ENCODE measurements around the gene SLC10A7.
A peak's percentile ranks its signal among the peaks of the same experiment; 100 is the strongest.

The SLC10A7 gene

GRCh38 chr4:146269228-146269653 lies 252.5 kb downstream of the SLC10A7 start:
- H3K27me3 Mint-ChIP-seq = no peaks in the 10 kb centered on the region
- H3K4me3 Mint-ChIP-seq = no peak overlapping the region
- peaks cover 14% of the 10 kb centered on the region for H3K36me3 Mint-ChIP-seq
- no peak overlapping the region for H3K27ac Mint-ChIP-seq
- H3K4me1 Mint-ChIP-seq (ENCODE audit: low read depth) = no peaks in the 10 kb centered on the region
- no peaks in the 10 kb centered on the region for H3K9me3 Mint-ChIP-seq (ENCODE audit: low read depth)

- no peak overlapping the region for H3K4me3 Mint-ChIP-seq
- H3K9me3 Mint-ChIP-seq (ENCODE audit: low read depth) = no peaks in the 10 kb centered on the region
- H3K27me3 Mint-ChIP-seq = no peaks in the 10 kb centered on the region
- no peaks in the 10 kb centered on the region for H3K4me1 Mint-ChIP-seq (ENCODE audit: low read depth)
- H3K27ac Mint-ChIP-seq = no peak overlapping the region
- peaks cover 14% of the 10 kb centered on the region for H3K36me3 Mint-ChIP-seq
Observed at GRCh38 chr4:146267826-146268225, 253.9 kb downstream of the SLC10A7 start.

GRCh38 chr4:146265950-146266490 lies 255.7 kb downstream of the SLC10A7 start:
- H3K36me3 Mint-ChIP-seq = peaks cover 13% of the 10 kb centered on the region
- H3K9me3 Mint-ChIP-seq (ENCODE audit: low read depth) = no peaks in the 10 kb centered on the region
- H3K4me1 Mint-ChIP-seq (ENCODE audit: low read depth) = no peaks in the 10 kb centered on the region
- no peak overlapping the region for H3K4me3 Mint-ChIP-seq
- no peaks in the 10 kb centered on the region for H3K27me3 Mint-ChIP-seq
- H3K27ac Mint-ChIP-seq = no peak overlapping the region

- Mint-ChIP-seq H3K36me3 (peaks cover 11% of the 10 kb centered on the region), H3K9me3 (ENCODE audit: low read depth) (no peaks in the 10 kb centered on the region), H3K27me3 (no peaks in the 10 kb centered on the region), H3K4me1 (ENCODE audit: low read depth) (no peaks in the 10 kb centered on the region), H3K4me3 (no peak overlapping the region), H3K27ac (no peak overlapping the region)
Observed at GRCh38 chr4:146263793-146264192, 257.9 kb downstream of the SLC10A7 start.

GRCh38 chr4:146261041-146261440 lies 260.7 kb downstream of the SLC10A7 start:
- Mint-ChIP-seq H3K9me3 (ENCODE audit: low read depth) (no peaks in the 10 kb centered on the region), H3K27me3 (no peaks in the 10 kb centered on the region), H3K27ac (no peak overlapping the region), H3K4me3 (no peak overlapping the region), H3K4me1 (ENCODE audit: low read depth) (no peaks in the 10 kb centered on the region), H3K36me3 (peaks cover 10% of the 10 kb centered on the region)

GRCh38 chr4:146260521-146260920 lies 261.2 kb downstream of the SLC10A7 start:
- Mint-ChIP-seq H3K4me3 (no peak overlapping the region), H3K27me3 (no peaks in the 10 kb centered on the region), H3K4me1 (ENCODE audit: low read depth) (no peaks in the 10 kb centered on the region), H3K9me3 (ENCODE audit: low read depth) (no peaks in the 10 kb centered on the region), H3K36me3 (peaks cover 9% of the 10 kb centered on the region), H3K27ac (no peak overlapping the region)

GRCh38 chr4:146257511-146257910 lies 264.2 kb downstream of the SLC10A7 start:
- Mint-ChIP-seq H3K36me3 (peaks cover 9% of the 10 kb centered on the region), H3K4me3 (no peak overlapping the region), H3K27me3 (no peaks in the 10 kb centered on the region), H3K27ac (no peak overlapping the region), H3K9me3 (ENCODE audit: low read depth) (no peaks in the 10 kb centered on the region), H3K4me1 (ENCODE audit: low read depth) (no peaks in the 10 kb centered on the region)

GRCh38 chr4:146256328-146256727 lies 265.4 kb downstream of the SLC10A7 start:
- H3K4me1 Mint-ChIP-seq (ENCODE audit: low read depth) = no peaks in the 10 kb centered on the region
- peaks cover 7% of the 10 kb centered on the region for H3K36me3 Mint-ChIP-seq
- no peaks in the 10 kb centered on the region for H3K27me3 Mint-ChIP-seq
- H3K4me3 Mint-ChIP-seq = no peak overlapping the region
- H3K27ac Mint-ChIP-seq = no peak overlapping the region
- H3K9me3 Mint-ChIP-seq (ENCODE audit: low read depth) = no peaks in the 10 kb centered on the region

GRCh38 chr4:146255874-146256273 lies 265.9 kb downstream of the SLC10A7 start:
- Mint-ChIP-seq H3K36me3 (peaks cover 7% of the 10 kb centered on the region), H3K27me3 (no peaks in the 10 kb centered on the region), H3K4me1 (ENCODE audit: low read depth) (no peaks in the 10 kb centered on the region), H3K9me3 (ENCODE audit: low read depth) (no peaks in the 10 kb centered on the region), H3K27ac (no peak overlapping the region), H3K4me3 (no peak overlapping the region)

GRCh38 chr4:146255463-146255862 lies 266.3 kb downstream of the SLC10A7 start:
- no peaks in the 10 kb centered on the region for H3K9me3 Mint-ChIP-seq (ENCODE audit: low read depth)
- no peaks in the 10 kb centered on the region for H3K4me1 Mint-ChIP-seq (ENCODE audit: low read depth)
- no peak overlapping the region for H3K4me3 Mint-ChIP-seq
- no peak overlapping the region for H3K27ac Mint-ChIP-seq
- H3K27me3 Mint-ChIP-seq = no peaks in the 10 kb centered on the region
- peaks cover 7% of the 10 kb centered on the region for H3K36me3 Mint-ChIP-seq

GRCh38 chr4:146252969-146253611 lies 268.6 kb downstream of the SLC10A7 start:
- no peak overlapping the region for H3K4me3 Mint-ChIP-seq
- H3K27ac Mint-ChIP-seq = no peak overlapping the region
- H3K36me3 Mint-ChIP-seq = peaks cover 4% of the 10 kb centered on the region
- H3K9me3 Mint-ChIP-seq (ENCODE audit: low read depth) = no peaks in the 10 kb centered on the region
- no peaks in the 10 kb centered on the region for H3K4me1 Mint-ChIP-seq (ENCODE audit: low read depth)
- no peaks in the 10 kb centered on the region for H3K27me3 Mint-ChIP-seq

GRCh38 chr4:146247356-146247755 lies 274.4 kb downstream of the SLC10A7 start:
- Mint-ChIP-seq H3K27me3 (no peaks in the 10 kb centered on the region), H3K27ac (no peak overlapping the region), H3K4me1 (ENCODE audit: low read depth) (peaks cover 25% of the 10 kb centered on the region), H3K9me3 (ENCODE audit: low read depth) (no peaks in the 10 kb centered on the region), H3K4me3 (no peak overlapping the region), H3K36me3 (peaks cover 3% of the 10 kb centered on the region)

GRCh38 chr4:146246381-146246780 lies 275.4 kb downstream of the SLC10A7 start:
- Mint-ChIP-seq H3K4me3 (no peak overlapping the region), H3K4me1 (ENCODE audit: low read depth) (peaks cover 27% of the 10 kb centered on the region), H3K27ac (no peak overlapping the region), H3K9me3 (ENCODE audit: low read depth) (no peaks in the 10 kb centered on the region), H3K27me3 (no peaks in the 10 kb centered on the region), H3K36me3 (peaks cover 3% of the 10 kb centered on the region)

GRCh38 chr4:146245850-146246249 lies 275.9 kb downstream of the SLC10A7 start:
- Mint-ChIP-seq H3K36me3 (peaks cover 3% of the 10 kb centered on the region), H3K4me1 (ENCODE audit: low read depth) (peaks cover 27% of the 10 kb centered on the region), H3K27ac (no peak overlapping the region), H3K9me3 (ENCODE audit: low read depth) (no peaks in the 10 kb centered on the region), H3K4me3 (no peak overlapping the region), H3K27me3 (no peaks in the 10 kb centered on the region)

GRCh38 chr4:146245246-146245645 lies 276.5 kb downstream of the SLC10A7 start:
- H3K36me3 Mint-ChIP-seq = peaks cover 3% of the 10 kb centered on the region
- H3K9me3 Mint-ChIP-seq (ENCODE audit: low read depth) = no peaks in the 10 kb centered on the region
- peak overlapping the region; percentile 31 for H3K27ac Mint-ChIP-seq
- H3K4me1 Mint-ChIP-seq (ENCODE audit: low read depth) = peaks cover 27% of the 10 kb centered on the region
- H3K4me3 Mint-ChIP-seq = no peak overlapping the region
- H3K27me3 Mint-ChIP-seq = no peaks in the 10 kb centered on the region

GRCh38 chr4:146244496-146244895 lies 277.2 kb downstream of the SLC10A7 start:
- H3K27ac Mint-ChIP-seq = no peak overlapping the region
- no peaks in the 10 kb centered on the region for H3K27me3 Mint-ChIP-seq
- peaks cover 3% of the 10 kb centered on the region for H3K36me3 Mint-ChIP-seq
- peak overlapping the region; percentile 46 for H3K4me3 Mint-ChIP-seq
- H3K9me3 Mint-ChIP-seq (ENCODE audit: low read depth) = no peaks in the 10 kb centered on the region
- H3K4me1 Mint-ChIP-seq (ENCODE audit: low read depth) = peaks cover 27% of the 10 kb centered on the region

All from activated naive CD8-positive, alpha-beta T cell (primary cell).